Activated B cell treated with CpG ODN at 0.5 μM for 24 hours (primary cell): ENCODE measurements around the gene DYNC2H1. TPM values are rescaled to one million over a fixed set of nuclear protein-coding genes. Genes with fewer than 3 reads are reported as not detected.
A peak's percentile ranks its signal among the peaks of the same experiment; 100 is the strongest.

Experiments
- ATAC-seq: fragments of 200-7000 bp; cut with Tn5 transposase; one replicate; pipeline ENCODE4 v1.10.0; 2021; ENCODE audit warnings: low read depth, mild to moderate bottlenecking, moderate library complexity
- CTCF ChIA-PET: fragments of 350-600 bp; sonication (Branson Sonifier 250); formaldehyde crosslinking; loops from one replicate; lab custom pipeline; 2021; ENCODE audit warnings: antibody characterized with exemption; lab: Charles Lee
- POLR2A ChIA-PET: fragments of 350-600 bp; sonication (Branson Sonifier 250); formaldehyde crosslinking; loops from one replicate; lab custom pipeline; 2021; ENCODE audit warnings: antibody characterized with exemption; lab: Charles Lee
- DNase-seq: peaks from one replicate; pipeline ENCODE4 v3.0.0; 2022
- H3K27ac Mint-ChIP-seq: one replicate; pipeline ENCODE4 v1.8.0; 2020; ENCODE audit warnings: mixed read lengths
- H3K27me3 Mint-ChIP-seq: one replicate; pipeline ENCODE4 v1.8.0; 2021; ENCODE audit warnings: mixed read lengths
- H3K36me3 Mint-ChIP-seq: one replicate; pipeline ENCODE4 v1.8.0; 2021; ENCODE audit warnings: low read depth, mixed read lengths
- H3K4me1 Mint-ChIP-seq: one replicate; pipeline ENCODE4 v1.8.0; 2021; ENCODE audit warnings: mixed read lengths
- H3K4me3 Mint-ChIP-seq: one replicate; pipeline ENCODE4 v1.8.0; 2020; ENCODE audit warnings: mild to moderate bottlenecking, mixed read lengths
- H3K9me3 Mint-ChIP-seq: one replicate; pipeline ENCODE4 v1.8.0; 2020; ENCODE audit warnings: mixed read lengths
- intact Hi-C: fragments of 100-400 bp; cut with micrococcal nuclease; formaldehyde crosslinking; loops from one replicate; pipeline ENCODE4 v1.15.1; 2024
- total RNA-seq: library from RNA; stranded (reverse); gene quantifications from 2 replicates; pipeline ENCODE4 v1.2.3, GENCODE V29; 2022
- TF ChIP-seq, protein P1 (sequence below): fragments of 200-600 bp; IDR thresholded peaks from one replicate; pipeline ENCODE4 v1.8.0; 2022; ENCODE audit warnings: antibody characterized with exemption, mild to moderate bottlenecking

DYNC2H1 gene
- total RNA-seq, 1 donor from 2014 or later, result 3.2 TPM

DNA sequence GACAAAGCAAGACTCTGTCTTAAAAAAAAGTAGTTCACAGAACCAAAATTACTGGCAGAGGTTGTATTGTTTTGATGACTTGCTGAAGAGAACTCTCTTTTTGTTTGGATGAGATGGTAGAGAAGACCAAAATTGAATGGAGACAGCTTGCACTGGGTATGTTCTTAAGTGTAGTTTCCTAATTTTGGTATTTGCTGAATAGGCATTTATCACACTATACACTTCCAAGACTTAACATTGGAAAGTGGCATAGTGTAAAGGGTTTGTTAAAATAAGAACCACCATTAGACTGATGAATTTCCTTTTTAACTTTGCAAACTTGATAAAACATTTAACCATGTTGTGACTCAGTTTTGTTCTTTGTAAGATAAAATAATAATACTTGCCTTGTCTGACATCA, 11.9 kb upstream of the DYNC2H1 start:
- TF ChIP-seq, protein P1, sequence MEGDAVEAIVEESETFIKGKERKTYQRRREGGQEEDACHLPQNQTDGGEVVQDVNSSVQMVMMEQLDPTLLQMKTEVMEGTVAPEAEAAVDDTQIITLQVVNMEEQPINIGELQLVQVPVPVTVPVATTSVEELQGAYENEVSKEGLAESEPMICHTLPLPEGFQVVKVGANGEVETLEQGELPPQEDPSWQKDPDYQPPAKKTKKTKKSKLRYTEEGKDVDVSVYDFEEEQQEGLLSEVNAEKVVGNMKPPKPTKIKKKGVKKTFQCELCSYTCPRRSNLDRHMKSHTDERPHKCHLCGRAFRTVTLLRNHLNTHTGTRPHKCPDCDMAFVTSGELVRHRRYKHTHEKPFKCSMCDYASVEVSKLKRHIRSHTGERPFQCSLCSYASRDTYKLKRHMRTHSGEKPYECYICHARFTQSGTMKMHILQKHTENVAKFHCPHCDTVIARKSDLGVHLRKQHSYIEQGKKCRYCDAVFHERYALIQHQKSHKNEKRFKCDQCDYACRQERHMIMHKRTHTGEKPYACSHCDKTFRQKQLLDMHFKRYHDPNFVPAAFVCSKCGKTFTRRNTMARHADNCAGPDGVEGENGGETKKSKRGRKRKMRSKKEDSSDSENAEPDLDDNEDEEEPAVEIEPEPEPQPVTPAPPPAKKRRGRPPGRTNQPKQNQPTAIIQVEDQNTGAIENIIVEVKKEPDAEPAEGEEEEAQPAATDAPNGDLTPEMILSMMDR, result no peak
- peaks cover 4% of the 10 kb centered on the region for H3K4me1 Mint-ChIP-seq
- H3K4me3 Mint-ChIP-seq, result no peak overlapping the region
- intact Hi-C loops, result no loop called here
- no peak for DNase-seq
- peaks cover 51% of the 10 kb centered on the region for H3K27me3 Mint-ChIP-seq
- peaks cover under 1% of the 10 kb centered on the region for H3K36me3 Mint-ChIP-seq
- ChIA-PET CTCF (no interaction called here), POLR2A (no interaction called here)
- no peak overlapping the region for H3K27ac Mint-ChIP-seq
- ATAC-seq, result no peak
- no peaks in the 10 kb centered on the region for H3K9me3 Mint-ChIP-seq

DNA sequence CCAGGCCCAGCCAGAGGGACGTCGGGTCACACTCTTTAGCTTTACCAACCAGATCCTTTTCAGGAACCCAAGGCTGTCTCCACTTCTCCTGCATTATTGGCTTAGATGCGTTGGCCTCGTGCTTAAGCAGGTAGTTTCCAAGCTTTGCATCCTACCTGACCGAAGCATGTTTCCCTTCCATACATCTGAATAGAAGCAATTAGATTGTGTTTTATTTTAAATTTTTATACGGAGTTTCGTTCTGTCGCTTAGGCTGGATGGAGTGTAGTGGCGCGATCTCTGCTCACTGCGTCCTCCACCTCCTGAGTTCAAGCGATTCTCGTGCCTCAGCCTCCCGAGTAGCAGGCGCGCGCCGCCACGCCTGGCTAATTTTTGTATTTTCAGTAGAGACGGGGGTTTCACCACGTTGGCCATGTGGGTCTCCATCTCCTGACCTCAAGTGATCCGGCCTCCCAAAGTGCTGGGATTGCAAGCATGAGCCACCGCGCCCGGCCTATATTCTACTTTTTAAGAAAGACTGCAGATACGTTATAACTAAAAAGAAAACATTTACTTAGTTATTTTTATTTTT, 677 bp downstream of the DYNC2H1 start:
- no peaks in the 10 kb centered on the region for H3K9me3 Mint-ChIP-seq
- CTCF ChIA-PET, result interaction anchor here (1.1 to 1.3 kb wide), 3 partner anchors 10 to 20 kb away, joined by 3 to 16 read pairs (median 4); partner anchors contain the start of gene DCUN1D5
- intact Hi-C loops, result loop anchor here (1.0 to 5.0 kb wide), 3 partner anchors 18 to 1193 kb away; partner anchors contain the start of genes ANGPTL5, CEP126 and DCUN1D5
- POLR2A ChIA-PET, result interaction anchor here (1.0 to 3.5 kb wide), 2 partner anchors 10 to 18 kb away, joined by 4 to 47 read pairs; partner anchors contain the start of gene DCUN1D5
- no peaks in the 10 kb centered on the region for H3K27me3 Mint-ChIP-seq
- no peak for DNase-seq
- peak overlapping the region; percentile 85 for H3K27ac Mint-ChIP-seq
- peak overlapping the region; percentile 95 for H3K4me3 Mint-ChIP-seq
- TF ChIP-seq, protein P1, result no peak
- peak; percentile 28 for ATAC-seq
- peaks cover 5% of the 10 kb centered on the region for H3K36me3 Mint-ChIP-seq
- peaks cover 13% of the 10 kb centered on the region for H3K4me1 Mint-ChIP-seq

DNA sequence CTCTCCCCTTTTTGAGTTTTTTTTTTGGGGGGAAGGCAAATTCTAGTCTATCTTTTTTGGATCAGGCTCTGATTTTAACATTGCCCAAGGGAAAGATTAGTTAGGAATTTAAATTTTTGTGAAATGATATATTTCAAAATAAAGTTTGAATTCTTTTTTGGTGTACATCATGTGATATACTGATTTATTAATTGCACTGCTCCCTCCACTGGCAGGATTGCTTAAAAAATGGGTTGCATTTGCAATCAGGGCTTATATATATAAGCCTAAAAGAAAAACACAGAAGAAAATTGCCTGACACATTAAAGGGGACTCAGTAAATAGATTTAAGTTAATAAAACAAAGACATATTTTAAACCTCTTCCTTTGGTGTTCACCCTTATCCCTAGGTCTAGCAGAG, 1.2 kb downstream of the DYNC2H1 start:
- ChIA-PET CTCF (no interaction called here), POLR2A (no interaction called here)
- no peaks in the 10 kb centered on the region for H3K9me3 Mint-ChIP-seq
- no peak overlapping the region for H3K27ac Mint-ChIP-seq
- DNase-seq, result no peak
- TF ChIP-seq, protein P1, result no peak
- no peak for ATAC-seq
- peaks cover 13% of the 10 kb centered on the region for H3K4me1 Mint-ChIP-seq
- intact Hi-C loops, result no loop called here
- no peak overlapping the region for H3K4me3 Mint-ChIP-seq
- H3K27me3 Mint-ChIP-seq, result no peaks in the 10 kb centered on the region
- peaks cover 5% of the 10 kb centered on the region for H3K36me3 Mint-ChIP-seq

DNA sequence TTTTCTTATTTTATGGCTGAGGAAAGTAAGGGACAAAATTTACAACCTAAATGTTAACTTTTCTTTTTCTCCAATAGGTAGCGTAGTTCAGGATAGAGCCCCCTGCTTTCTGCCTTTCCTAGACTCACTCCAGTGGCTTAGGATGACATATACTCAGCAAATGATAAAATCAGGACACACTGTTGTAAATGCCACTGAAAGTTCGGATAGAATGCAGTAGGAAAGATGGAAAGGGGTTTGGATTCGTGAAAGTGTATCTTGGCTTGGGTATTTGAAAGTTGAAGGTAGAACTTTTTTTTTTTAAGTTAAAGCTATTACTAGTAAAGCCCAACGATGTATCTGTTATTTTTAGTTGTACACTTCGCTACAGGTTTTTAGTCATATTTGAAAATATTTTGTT, 2.2 kb downstream of the DYNC2H1 start:
- Mint-ChIP-seq H3K4me1 (peaks cover 13% of the 10 kb centered on the region), H3K9me3 (no peaks in the 10 kb centered on the region), H3K27me3 (no peaks in the 10 kb centered on the region), H3K27ac (no peak overlapping the region), H3K4me3 (no peak overlapping the region), H3K36me3 (peaks cover 5% of the 10 kb centered on the region)
- DNase-seq (no peak), ATAC-seq (no peak)
- intact Hi-C loops, result no loop called here
- TF ChIP-seq, protein P1, result no peak
- CTCF ChIA-PET, result no interaction called here
- POLR2A ChIA-PET, result no interaction called here

DNA sequence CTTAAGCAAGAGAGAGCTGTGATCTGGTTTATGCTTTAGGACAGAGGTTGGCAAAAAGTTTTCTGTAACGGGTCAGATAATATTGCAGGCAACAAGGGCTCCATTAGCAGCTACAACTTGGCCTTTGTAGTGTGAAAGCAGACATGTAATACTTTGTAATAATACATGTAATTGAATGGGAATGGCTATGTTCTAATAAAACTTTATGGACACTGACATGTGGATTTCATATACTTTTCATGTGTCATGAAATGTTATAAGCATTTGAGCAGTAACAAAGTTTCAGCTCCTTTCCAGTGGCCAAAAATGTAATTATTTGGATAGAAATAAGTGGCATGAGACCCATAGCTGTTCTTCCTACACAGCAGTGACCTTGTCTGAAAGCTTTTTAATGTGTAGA, 3.1 kb downstream of the DYNC2H1 start:
- ATAC-seq (no peak), DNase-seq (no peak)
- ChIA-PET CTCF (no interaction called here), POLR2A (no interaction called here)
- H3K9me3 Mint-ChIP-seq, result no peaks in the 10 kb centered on the region
- no peak overlapping the region for H3K4me3 Mint-ChIP-seq
- TF ChIP-seq, protein P1, result no peak
- H3K36me3 Mint-ChIP-seq, result peaks cover 5% of the 10 kb centered on the region
- peaks cover 13% of the 10 kb centered on the region for H3K4me1 Mint-ChIP-seq
- no peak overlapping the region for H3K27ac Mint-ChIP-seq
- intact Hi-C loops, result no loop called here
- H3K27me3 Mint-ChIP-seq, result no peaks in the 10 kb centered on the region
